Neuron (in vitro differentiated cells): ENCODE data around the gene IGSF21.

Experiments used
- H2AFZ ChIP-seq: one replicate; pipeline ENCODE4 v1.6.1; 2013; ENCODE audit warnings: low read depth, mild to moderate bottlenecking, inconsistent platforms, low read length, moderate library complexity
- H3K27me3 ChIP-seq: one replicate; pipeline ENCODE4 v1.6.1; 2013; ENCODE audit warnings: low read length; ENCODE audit not compliant: insufficient read depth
- H3K36me3 ChIP-seq: one replicate; pipeline ENCODE4 v1.6.1; 2013; ENCODE audit warnings: low read length; ENCODE audit not compliant: insufficient read depth
- H3K4me1 ChIP-seq: one replicate; pipeline ENCODE4 v1.6.1; 2013; ENCODE audit warnings: low read length; ENCODE audit not compliant: insufficient read depth
- H3K4me3 ChIP-seq: 2 replicates; pipeline ENCODE4 v1.5.1; 2013; ENCODE audit warnings: mild to moderate bottlenecking, low read length, moderate library complexity
- H3K9me3 ChIP-seq: one replicate; pipeline ENCODE4 v1.6.1; 2013; ENCODE audit warnings: low read length

Gene IGSF21

DNA sequence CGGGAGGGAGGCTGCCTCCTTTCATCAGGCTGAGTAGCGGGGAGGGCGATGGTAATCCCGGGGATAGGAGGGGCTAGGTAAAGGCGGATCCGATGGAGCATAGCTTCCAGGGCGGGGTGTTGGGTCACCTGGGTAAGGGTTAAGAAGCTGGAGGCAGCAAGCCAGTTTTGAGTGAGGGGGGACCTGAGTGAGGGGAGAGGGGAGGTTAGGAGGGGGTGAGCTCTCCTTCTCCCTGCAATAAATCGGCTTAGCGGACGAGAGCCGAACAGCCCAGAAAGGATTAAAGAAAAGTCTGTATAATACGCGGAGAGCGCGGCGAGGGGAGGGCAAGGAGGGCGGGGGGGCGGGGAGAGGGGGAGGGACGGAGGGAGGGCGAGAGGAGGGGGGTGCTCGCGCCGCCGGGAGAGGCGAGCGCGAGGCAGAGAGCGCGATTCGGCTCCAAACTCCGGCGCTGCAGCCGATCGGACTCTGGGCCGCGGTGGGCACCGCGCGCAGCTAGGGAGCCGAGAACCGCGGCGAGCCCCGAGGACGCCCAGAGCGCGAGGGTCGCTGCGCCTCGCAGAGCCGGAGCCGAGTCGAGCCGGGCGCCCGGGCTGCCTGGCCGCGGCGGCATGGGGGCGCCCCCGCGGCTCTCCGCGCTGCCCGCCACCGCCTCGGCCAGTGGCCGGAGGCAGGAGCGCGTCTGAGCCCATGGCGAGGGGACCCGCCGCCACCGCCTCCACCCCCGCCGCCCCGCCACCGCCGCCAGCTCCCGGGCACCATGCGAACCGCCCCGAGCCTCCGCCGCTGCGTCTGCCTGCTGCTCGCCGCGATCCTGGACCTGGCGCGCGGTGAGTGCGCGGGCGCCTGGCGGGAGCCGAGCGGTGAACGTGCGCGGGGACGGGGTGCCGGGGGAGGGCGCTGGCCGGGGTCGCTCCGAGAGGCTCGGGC, at the start of gene IGSF21:
Gene IGSF21, plus strand, starts transcription at position 430 of the 930 bp plus-strand sequence. Its CDS starts 331 bp downstream, at position 761.
- no peaks in the 10 kb centered on the region for H3K4me1 ChIP-seq
- no peak within 1 kb of the TSS for H3K4me3 ChIP-seq
- no peak within 1 kb of the TSS for H2AFZ ChIP-seq
- H3K36me3 ChIP-seq = no peaks in the 10 kb centered on the region
- peaks cover 71% of the 10 kb centered on the region for H3K27me3 ChIP-seq
- H3K9me3 ChIP-seq = no peaks in the 10 kb centered on the region

DNA sequence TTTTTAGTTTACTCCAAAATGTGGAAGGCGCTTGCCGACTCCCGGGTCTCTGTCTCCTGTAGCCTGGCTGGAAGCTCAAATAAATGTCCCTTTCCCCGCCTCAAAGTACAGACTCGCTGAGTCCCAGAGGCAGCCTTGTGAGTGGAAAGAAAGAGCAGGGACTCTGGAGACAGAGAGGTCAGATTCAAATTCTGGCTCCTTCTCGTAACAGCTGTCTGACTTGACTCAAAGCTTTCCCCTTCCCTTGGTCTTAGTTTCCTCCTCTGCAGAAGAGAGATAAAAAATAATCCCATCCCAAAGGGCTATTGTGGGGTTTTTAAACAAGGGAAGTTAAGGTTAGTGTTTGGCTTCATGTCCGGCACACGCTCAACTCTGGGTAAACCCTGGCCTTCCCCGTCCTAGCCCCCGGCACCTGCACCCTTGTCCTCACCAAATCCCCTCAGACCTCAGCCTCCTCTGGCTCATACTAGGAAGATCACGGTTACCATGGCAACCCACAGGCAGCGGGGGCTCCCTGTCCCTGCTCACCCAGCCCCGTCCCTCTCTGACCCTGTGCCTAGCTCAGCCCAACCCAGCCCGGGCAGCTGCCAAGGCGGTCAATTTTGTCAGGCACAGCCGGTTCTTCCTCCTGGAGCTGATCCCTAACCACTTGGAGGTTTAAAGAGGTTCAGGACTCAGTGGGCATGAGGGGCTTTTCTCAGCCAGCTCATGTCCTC, 49.2 kb upstream of the IGSF21 start:
- Histone ChIP-seq H2AFZ (no peak overlapping the region), H3K36me3 (no peaks in the 10 kb centered on the region), H3K4me1 (no peaks in the 10 kb centered on the region), H3K27me3 (no peaks in the 10 kb centered on the region), H3K4me3 (no peak overlapping the region), H3K9me3 (no peaks in the 10 kb centered on the region)

DNA sequence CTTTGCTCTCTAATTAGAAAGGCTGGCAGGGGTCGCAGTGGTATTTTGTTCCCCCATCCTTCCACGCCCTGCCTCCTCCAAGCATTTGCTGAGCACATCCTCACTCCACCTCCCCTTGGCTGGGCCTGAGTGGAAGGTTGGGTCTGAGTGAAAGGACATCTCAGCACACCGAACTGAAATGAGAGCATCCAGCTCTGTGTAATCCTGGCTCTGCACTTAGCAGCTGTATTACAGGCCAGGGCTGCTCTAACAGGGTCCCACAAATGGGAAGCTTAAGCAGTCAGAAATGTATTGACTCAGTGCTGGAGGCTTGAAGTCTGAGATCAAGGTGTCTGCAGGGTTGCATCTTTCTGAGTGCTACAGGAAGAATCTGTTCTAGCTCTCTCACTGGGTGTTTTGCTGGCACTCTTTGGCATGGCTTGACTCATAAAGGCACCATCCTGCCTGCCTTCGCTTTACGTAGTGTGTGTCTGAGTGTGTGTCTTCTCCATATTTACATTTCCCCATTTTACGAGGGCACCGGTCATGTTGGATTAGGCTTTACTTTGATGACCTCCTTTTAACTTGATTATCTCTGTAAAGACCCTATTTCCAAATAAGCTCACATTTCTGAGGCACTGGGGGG, 48.5 kb upstream of the IGSF21 start:
- H2AFZ ChIP-seq = no peak overlapping the region
- H3K9me3 ChIP-seq = no peaks in the 10 kb centered on the region
- H3K4me1 ChIP-seq = no peaks in the 10 kb centered on the region
- H3K4me3 ChIP-seq = no peak overlapping the region
- H3K36me3 ChIP-seq = no peaks in the 10 kb centered on the region
- no peaks in the 10 kb centered on the region for H3K27me3 ChIP-seq

DNA sequence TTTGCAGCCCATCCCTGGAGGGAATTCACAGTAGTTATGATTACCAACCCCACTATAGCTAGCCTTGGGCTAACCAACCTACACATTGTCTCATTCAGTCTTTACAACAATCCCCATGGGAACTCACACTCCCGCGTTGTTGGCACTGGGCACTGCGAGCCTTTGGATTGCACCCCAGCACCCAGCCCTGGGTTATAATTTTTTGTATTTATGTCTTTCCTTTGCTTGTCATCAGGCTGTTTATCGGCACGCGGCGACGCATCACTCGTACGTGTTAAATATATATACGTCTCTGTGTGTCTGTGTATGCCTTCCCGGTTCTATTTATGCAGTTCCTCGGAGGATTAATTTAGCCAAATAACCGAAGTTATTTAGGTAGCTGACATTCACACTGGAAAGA, 47.2 kb upstream of the IGSF21 start:
- no peaks in the 10 kb centered on the region for H3K4me1 ChIP-seq
- no peak overlapping the region for H3K4me3 ChIP-seq
- H3K27me3 ChIP-seq = no peaks in the 10 kb centered on the region
- H3K36me3 ChIP-seq = no peaks in the 10 kb centered on the region
- H3K9me3 ChIP-seq = no peaks in the 10 kb centered on the region
- H2AFZ ChIP-seq = no peak overlapping the region

DNA sequence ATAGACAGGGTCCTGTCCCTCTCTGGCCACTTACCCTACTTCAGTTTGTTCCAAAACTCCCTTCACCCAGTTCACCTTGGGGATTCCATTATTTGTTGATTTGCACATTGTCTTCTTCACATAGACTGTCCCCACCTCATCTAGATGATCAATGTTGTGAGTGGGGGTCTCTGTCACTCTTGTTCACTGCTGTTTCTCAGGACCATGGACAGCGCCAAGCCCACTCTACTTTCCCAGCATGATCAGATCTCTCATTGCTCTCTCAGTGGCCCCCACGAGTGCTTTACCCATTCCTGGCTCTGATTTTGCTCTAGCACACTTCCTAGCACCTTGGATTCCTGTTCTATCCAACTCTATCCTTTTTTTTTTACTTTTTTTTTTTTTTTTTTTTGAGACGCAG, 45.4 kb upstream of the IGSF21 start:
- no peak overlapping the region for H3K4me3 ChIP-seq
- H3K4me1 ChIP-seq = no peaks in the 10 kb centered on the region
- peaks cover 2% of the 10 kb centered on the region for H3K27me3 ChIP-seq
- no peak overlapping the region for H2AFZ ChIP-seq
- H3K9me3 ChIP-seq = no peaks in the 10 kb centered on the region
- no peaks in the 10 kb centered on the region for H3K36me3 ChIP-seq

DNA sequence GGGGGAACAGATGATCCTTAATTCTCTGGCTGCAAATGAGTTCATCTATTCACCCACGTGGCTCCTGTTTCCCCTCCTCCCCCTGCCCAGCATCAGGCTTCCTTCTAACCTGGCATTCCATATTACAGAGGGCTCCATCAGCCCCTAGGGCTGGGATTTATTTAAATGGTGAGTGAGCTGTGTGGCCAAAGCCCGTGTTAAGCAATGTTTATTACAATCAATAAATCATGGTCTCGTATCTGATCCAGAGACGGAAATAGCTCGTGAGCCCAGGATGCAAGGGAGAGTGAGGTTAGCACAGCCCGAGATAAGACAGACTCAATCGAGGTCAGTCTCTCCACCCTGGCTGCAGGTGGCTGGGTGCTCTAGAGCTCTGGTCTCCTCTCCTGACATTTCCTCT, 43.1 kb upstream of the IGSF21 start:
- peaks cover 2% of the 10 kb centered on the region for H3K27me3 ChIP-seq
- H2AFZ ChIP-seq = no peak overlapping the region
- H3K4me3 ChIP-seq = no peak overlapping the region
- no peaks in the 10 kb centered on the region for H3K9me3 ChIP-seq
- no peaks in the 10 kb centered on the region for H3K4me1 ChIP-seq
- H3K36me3 ChIP-seq = no peaks in the 10 kb centered on the region

DNA sequence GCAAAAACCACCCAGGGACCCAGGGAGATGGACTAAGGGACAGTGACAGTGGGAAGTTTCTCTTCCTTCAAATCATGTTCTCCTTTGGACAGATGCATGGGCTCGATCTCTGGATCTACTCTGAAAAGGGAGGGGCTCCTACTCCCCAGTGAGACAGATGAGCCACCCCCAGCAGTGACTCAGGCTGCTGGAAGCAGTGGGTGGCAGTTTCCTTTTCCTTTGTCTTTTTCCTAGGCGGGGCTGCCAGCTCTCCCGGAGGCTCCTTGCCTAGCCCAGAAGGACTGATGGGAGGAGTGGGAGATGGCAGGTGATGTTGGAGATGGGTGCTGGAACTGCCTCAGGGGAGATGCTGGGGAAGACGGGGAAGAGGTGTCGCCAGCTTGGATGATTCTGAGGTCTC, 41.0 kb upstream of the IGSF21 start:
- no peaks in the 10 kb centered on the region for H3K36me3 ChIP-seq
- H2AFZ ChIP-seq = no peak overlapping the region
- H3K27me3 ChIP-seq = peaks cover 2% of the 10 kb centered on the region
- H3K4me3 ChIP-seq = no peak overlapping the region
- H3K9me3 ChIP-seq = no peaks in the 10 kb centered on the region
- no peaks in the 10 kb centered on the region for H3K4me1 ChIP-seq

DNA sequence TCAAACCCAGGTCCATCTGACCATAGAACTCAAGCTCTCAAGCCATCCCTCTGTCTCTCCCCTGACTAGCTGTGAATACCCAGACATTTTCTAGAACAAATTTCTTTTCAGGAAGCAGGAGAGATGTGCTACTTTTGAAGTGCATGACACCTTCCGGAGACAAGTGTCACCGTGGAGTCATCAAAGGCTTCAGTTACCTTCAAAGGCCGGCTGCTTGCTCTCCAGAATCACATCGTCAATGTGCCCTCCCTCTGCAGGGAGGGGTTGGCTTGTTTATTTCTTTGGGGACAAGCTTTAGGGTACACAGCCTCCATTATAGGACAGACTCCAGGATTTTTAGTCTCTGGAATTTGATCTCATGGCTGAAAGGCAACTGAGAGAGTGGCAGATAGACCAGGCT, 37.7 kb upstream of the IGSF21 start:
- Histone ChIP-seq H2AFZ (no peak overlapping the region), H3K4me3 (no peak overlapping the region), H3K27me3 (peaks cover 2% of the 10 kb centered on the region), H3K36me3 (no peaks in the 10 kb centered on the region), H3K4me1 (no peaks in the 10 kb centered on the region), H3K9me3 (no peaks in the 10 kb centered on the region)

DNA sequence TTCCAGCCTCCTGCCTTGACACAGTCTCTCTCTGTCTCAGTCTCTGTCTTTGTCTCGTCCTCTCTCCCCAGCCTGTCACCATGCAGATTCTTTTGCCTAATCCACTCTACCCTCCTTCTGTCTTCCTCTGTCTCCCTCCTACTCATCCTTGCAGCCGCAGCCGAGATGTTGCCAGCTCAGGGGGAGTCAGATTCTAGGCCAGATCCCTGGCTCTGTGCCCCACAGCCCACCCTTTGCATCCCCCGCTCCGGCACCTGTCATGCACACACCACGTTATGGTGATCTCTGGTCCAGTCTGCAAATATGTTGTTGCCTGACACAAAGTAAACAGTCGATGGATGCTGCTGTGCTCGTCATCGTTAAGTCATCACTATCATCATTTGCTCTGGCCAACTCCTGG, 35.5 kb upstream of the IGSF21 start:
- Histone ChIP-seq H3K27me3 (no peaks in the 10 kb centered on the region), H3K9me3 (no peaks in the 10 kb centered on the region), H2AFZ (no peak overlapping the region), H3K4me3 (no peak overlapping the region), H3K4me1 (no peaks in the 10 kb centered on the region), H3K36me3 (no peaks in the 10 kb centered on the region)

DNA sequence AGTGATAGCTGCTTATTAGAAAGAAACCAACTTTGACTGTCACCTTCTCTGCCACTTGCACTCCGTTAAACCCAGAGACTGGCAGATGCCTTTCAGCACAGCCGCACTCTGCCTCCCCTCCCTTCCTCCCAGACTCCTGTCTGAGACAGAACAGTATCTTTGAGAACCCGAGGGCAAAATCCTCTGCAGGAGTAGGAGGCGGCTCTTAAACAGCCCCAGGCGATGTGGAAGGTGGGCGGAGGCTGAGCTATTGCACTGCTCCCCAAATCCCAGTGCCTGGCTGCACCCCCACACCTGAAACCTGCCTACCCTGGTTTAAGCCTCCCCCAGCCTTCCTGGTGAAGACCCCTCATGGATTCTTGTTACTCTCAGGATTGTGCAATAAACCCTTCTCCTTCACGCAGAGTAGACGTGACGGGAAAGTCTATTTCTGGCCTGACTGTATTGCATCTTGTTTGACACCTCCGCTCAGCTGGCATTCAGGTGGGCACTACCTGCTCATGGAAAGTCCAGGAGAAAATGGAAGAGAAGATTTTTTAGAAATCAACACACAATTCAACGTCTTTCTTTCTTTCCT, 34.4 kb upstream of the IGSF21 start:
- H3K4me1 ChIP-seq = no peaks in the 10 kb centered on the region
- no peaks in the 10 kb centered on the region for H3K9me3 ChIP-seq
- H3K27me3 ChIP-seq = no peaks in the 10 kb centered on the region
- no peak overlapping the region for H2AFZ ChIP-seq
- no peak overlapping the region for H3K4me3 ChIP-seq
- no peaks in the 10 kb centered on the region for H3K36me3 ChIP-seq

DNA sequence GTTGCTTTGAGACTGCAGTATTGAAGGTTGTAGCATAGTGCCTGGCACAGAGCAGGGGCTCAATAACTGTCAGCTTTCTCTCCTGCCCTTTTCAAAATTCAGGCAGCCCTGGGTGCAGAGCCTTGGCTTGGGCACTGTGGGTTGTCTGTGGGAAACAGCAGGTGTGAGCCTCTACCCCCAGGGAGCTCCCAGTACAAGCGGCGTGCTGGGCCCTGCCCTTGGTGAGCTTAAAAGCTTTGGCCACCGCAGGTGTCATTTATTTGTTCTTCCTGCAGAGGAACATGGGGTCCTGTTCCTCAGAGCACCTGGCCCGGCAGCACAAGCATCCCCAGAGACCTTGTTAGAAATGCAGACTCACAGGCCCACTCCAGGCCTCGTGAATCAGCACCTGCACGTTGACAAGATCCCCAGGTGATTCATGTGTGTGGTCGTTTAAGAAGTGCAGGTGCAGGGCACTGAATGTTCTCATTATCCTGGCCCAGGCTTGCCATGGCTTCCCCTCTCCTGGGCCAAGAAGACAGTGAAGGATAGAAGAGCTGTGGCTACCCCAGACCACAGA, 29.9 kb upstream of the IGSF21 start:
- Histone ChIP-seq H2AFZ (no peak overlapping the region), H3K9me3 (no peaks in the 10 kb centered on the region), H3K4me3 (no peak overlapping the region), H3K36me3 (no peaks in the 10 kb centered on the region), H3K4me1 (no peaks in the 10 kb centered on the region), H3K27me3 (peaks cover 14% of the 10 kb centered on the region)

DNA sequence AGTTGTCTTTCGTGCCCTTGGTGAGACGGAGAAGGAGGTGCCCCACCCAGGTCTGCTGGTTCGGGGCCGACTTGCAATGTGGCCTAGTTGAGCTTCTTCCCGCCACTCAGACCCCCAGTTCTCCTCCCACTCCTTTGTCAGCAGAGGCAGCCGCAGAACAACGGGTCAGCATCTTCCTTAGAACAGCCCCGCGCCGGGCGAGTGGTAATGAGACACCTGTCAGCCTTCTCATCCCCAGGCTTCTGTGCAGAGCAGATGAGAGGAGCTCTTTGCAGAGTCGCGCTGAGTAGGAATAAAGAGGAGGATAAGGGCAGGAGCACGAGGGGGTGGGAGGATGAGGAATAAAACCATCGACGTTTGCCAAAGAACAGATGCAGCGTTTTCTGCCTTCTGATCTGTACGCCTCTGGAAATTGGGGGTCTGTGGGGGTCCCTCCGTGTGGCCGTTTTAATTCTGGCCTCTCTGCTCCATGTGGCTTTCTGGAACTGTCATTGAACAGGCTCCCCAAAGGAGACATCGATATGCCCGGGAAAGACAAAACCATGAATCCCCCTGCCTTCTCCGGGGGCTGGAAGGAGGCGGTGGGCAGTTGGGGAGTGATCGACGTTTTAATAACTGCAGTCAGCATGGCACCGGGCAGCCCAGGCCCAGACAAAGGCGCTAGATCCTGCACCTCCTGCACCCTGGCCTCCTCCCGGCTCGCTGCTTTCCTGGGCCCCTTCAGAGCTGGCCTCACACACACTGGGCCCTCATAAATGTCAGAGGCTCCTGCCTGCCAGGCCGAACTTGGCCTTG, 27.5 kb upstream of the IGSF21 start:
- no peaks in the 10 kb centered on the region for H3K4me1 ChIP-seq
- H2AFZ ChIP-seq = no peak overlapping the region
- no peaks in the 10 kb centered on the region for H3K9me3 ChIP-seq
- no peaks in the 10 kb centered on the region for H3K36me3 ChIP-seq
- H3K27me3 ChIP-seq = peaks cover 14% of the 10 kb centered on the region
- H3K4me3 ChIP-seq = no peak overlapping the region
